Activated CD8-positive, alpha-beta memory T cell treated with anti-CD3 and anti-CD28 coated beads for 1 hour (primary cell): Measurements from ENCODE around the gene CCDC88C.
A peak's percentile ranks its signal among the peaks of the same experiment; 100 is the strongest.

ENCODE experiments used
- DNase-seq, 2 donors: peaks; one replicate each; pipeline ENCODE4 v3.0.0-alpha.2; 2020; ENCODE audit warnings: low read depth in 1 of 2; ENCODE audit errors: extremely low read depth in 1 of 2

CCDC88C gene

DNA sequence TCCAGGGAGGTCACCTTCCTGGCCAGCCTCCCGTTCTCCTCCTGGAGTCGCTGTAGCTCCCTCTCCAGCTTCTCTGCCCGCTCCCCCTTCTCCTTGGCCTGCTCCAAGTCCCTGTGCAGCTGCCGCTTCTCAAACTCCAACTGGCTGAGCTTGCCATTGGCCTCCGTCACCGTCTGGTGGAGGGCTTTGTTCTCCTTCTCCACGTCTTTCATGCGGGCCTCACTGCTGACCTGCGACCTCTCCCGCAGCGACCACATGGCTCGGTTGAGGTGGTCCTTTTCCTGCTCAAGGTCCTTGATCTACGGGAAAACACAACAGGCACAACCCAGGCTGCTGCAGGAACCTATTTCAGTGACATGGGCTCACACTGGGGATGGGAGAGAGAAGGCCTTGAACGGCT is 103.8 kb downstream of the CCDC88C start:
- no peak for DNase-seq

DNA sequence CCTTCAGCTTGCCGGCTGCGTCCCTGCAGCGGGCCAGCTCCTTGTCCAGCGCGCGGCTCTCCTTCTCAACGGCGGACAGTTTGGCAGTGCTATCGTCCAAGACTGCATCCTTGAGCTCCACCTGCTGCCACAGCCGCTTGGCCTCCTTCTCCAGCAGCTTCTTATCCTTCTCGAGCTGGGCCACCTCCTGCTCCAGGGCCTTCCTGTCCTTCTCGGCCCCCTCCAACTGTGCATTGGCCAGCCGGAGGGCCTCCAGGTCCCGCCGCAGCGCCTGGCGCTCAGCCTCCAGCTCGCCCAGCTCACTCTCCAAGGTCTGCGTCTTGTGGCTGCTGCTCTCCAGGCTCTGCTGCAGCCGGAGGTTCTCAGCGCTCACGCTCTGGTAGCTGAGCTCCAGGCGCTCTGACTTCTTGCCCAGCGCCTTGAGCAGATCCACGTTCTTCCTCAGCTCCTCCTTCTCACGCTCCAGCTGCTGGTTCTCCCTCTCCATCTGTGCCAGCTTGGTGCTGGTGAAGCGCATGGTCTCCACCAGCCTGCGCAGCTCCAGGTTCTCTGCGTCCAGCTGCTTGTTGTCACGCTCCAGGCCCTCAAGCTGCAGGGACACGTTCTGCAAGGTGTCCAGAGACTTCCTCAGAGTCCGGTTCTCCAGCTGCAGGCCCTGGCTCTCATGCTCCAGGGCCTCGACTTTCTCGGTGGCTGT is 104.3 kb downstream of the CCDC88C start:
- DNase-seq, result no peak

DNA sequence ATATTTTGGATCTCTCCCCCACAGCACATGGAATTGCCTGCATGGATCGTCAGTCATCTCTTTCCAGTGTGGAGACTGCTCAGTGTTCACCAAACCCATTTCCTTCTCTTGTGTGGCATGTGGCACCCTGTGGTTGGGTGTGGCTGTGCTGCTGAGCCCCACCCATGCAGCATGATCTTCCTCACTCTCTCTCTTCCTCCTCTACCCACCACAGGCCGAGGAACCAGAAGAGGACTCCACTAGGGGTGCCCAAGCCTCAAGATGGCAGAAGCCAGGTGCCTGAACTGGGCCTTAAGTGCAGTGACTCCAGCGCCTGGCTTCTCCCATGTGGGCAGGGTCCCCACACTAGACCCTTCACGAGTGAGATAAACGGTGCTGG is 106.3 kb downstream of the CCDC88C start:
- DNase-seq, result peak in 1 of 2 donors; percentile 28

DNA sequence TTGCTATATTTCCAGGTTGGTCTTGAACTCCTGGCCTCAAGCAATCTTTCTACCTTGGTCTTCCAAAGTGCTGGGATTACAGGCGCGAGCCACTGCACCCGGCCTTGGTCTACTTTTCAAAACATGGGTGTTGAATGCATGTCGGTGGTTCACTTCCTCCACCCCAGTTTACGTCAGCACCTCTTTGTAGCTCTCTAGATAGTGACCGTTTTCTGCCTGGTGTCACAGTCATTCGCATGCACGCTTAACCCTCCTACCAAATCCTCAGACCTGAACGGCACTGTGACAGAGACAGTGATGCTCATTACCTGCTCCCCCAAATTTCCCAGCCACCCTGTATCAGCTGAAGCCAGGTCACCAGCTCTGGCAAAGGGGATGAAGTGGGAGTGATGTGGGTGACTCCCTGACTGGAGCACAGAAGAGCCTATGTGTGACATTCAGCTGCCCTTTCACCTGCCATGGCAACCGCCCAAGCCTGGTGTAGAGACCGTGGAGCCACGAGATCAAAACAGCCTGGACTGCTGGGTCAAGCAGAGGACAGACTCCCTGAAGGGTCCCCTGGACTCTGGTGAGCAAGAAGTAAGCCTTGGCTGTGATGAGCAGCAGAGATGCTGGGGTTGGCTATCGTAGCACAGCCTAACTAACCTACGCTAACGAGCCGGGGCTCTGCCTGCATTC is 106.9 kb downstream of the CCDC88C start:
- DNase-seq, result no peak

DNA sequence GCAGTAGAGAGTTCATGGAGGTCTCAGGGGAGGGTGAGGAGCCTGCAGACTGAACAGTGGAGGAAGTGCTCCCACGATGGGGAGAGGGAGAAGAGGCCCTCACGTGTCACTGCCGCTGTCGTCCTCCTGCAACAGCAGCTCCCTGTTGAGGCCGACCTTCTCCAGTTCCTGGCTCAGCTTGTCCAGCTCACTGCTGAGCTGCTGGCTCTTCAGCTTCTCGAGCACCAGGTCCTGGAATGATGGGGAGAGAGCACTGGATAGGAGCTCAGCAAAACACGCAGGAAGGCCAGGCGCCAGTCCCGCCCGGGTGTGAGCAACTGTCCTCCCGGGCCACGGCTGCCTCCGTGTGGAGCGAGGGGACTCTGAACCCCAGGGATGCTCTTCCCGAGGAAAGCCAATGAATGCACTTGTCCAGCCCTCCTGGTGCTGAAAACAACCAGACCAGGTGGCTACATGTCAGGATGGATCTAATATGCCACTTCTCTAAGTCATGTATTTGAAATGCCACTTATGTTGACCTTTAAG is 107.8 kb downstream of the CCDC88C start:
- DNase-seq, result no peak

- DNase-seq, result no peak
Measured at GRCh38 chr14:91308337-91308736, 109.3 kb downstream of the CCDC88C start.

- DNase-seq, result no peak
Measured at GRCh38 chr14:91307652-91308051, 110.0 kb downstream of the CCDC88C start.

GRCh38 chr14:91307046-91307445 is 110.6 kb downstream of the CCDC88C start:
- no peak for DNase-seq

GRCh38 chr14:91306547-91306946 is 111.1 kb downstream of the CCDC88C start:
- DNase-seq, result no peak

GRCh38 chr14:91305650-91306431 is 111.8 kb downstream of the CCDC88C start:
- no peak for DNase-seq

GRCh38 chr14:91303924-91304229 is 113.7 kb downstream of the CCDC88C start:
- no peak for DNase-seq

- no peak for DNase-seq
Measured at GRCh38 chr14:91303091-91303923, 114.3 kb downstream of the CCDC88C start.

GRCh38 chr14:91302391-91302790 is 115.2 kb downstream of the CCDC88C start:
- no peak for DNase-seq

- no peak for DNase-seq
Measured at GRCh38 chr14:91300957-91301356, 116.7 kb downstream of the CCDC88C start.

DNA sequence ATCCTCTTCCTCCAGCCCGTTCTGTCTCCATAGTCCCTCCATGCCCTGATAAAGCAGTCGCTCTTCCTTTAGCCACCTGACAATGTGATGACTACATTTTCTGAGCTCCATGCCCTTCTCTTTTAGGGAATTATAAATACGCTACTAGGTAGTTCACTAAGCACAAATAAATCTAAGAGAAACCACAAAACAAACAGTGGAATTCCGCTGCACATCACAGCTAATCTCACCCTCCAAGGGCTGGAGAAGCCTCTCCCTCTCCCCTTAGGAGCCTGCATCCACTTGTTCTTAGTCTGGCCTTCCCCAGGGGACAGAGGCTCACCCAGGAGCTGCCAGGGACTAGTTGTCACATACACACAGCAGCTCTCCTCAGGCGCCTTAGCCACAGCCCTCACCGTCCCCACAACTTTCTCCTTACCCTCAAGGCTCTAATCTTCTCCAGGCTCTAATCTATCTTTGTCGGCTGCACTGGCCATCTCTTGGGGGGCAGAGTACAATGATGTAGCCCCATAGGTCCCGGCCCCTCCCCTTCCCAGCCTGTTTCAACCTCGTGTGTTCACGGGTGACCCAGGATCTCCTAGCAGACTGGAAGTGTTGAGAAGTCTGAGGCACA is 117.2 kb downstream of the CCDC88C start:
- DNase-seq, result no peak

- no peak for DNase-seq
Measured at GRCh38 chr14:91299121-91300115, 118.2 kb downstream of the CCDC88C start.

GRCh38 chr14:91298576-91298975 is 119.0 kb downstream of the CCDC88C start:
- no peak for DNase-seq

DNA sequence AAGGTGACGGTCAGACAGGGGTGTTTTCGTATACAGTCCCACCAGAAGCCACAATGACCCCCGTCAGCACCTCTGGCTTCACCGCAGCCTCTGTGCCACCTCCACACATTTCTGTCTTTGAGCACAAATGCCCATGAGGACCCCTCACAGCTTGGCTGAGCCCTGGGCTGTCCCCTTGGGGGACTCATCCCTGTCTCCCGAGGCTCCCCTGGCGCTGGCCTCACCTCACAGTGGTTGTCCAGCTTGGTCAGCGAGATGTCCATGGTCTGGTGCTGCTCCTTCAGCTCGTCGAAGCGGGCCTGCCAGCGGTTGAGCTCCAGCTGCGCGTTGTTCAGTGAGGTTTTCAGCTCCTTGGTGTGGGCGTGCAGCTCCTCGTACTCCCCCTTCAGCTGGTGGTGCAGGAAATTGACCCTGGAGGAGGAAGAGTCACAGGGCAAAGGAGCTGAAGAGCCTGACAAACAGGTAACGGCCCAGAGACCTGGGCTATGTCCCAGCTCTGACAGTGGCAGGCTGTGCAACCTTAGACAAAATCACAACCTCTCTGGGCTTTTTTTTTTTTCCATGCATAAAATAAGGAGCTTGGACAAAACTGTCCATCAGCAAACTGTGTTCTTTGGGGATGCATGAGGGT is 120.4 kb downstream of the CCDC88C start:
- no peak for DNase-seq
